22Rv1 (cell line): ENCODE data around the gene CNN1.

Experiments used
- H3K27ac ChIP-seq: fragments of 450-650 bp; 2 replicates; pipeline ENCODE4 v1.5.1; 2017
- ZFX ChIP-seq: fragments of 450-650 bp; IDR thresholded peaks from 2 replicates; pipeline ENCODE4 v1.6.1; 2017; ENCODE audit warnings: antibody characterized with exemption, borderline replicate concordance
- TF ChIP-seq, protein P1 (sequence below): fragments of 450-650 bp; IDR thresholded peaks from 2 replicates; pipeline ENCODE4 v1.5.1; 2017; ENCODE audit warnings: mild to moderate bottlenecking

The CNN1 gene

GRCh38 chr19:11549386-11549953 lies 10.8 kb downstream of the CNN1 start:
- TF ChIP-seq, protein P1, sequence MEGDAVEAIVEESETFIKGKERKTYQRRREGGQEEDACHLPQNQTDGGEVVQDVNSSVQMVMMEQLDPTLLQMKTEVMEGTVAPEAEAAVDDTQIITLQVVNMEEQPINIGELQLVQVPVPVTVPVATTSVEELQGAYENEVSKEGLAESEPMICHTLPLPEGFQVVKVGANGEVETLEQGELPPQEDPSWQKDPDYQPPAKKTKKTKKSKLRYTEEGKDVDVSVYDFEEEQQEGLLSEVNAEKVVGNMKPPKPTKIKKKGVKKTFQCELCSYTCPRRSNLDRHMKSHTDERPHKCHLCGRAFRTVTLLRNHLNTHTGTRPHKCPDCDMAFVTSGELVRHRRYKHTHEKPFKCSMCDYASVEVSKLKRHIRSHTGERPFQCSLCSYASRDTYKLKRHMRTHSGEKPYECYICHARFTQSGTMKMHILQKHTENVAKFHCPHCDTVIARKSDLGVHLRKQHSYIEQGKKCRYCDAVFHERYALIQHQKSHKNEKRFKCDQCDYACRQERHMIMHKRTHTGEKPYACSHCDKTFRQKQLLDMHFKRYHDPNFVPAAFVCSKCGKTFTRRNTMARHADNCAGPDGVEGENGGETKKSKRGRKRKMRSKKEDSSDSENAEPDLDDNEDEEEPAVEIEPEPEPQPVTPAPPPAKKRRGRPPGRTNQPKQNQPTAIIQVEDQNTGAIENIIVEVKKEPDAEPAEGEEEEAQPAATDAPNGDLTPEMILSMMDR, result no peak
- TF ChIP-seq ZFX, result no peak
- no peak overlapping the region for H3K27ac ChIP-seq

- no peak for TF ChIP-seq ZFX
- TF ChIP-seq, protein P1, result no peak
- no peak overlapping the region for H3K27ac ChIP-seq
These were observed 11.6 kb downstream of the CNN1 start for GRCh38 chr19:11550265-11550664.

GRCh38 chr19:11551603-11552235 lies 13.1 kb downstream of the CNN1 start:
- H3K27ac ChIP-seq, result no peak overlapping the region
- no peak for TF ChIP-seq ZFX
- TF ChIP-seq, protein P1, result peak; percentile 61

DNA sequence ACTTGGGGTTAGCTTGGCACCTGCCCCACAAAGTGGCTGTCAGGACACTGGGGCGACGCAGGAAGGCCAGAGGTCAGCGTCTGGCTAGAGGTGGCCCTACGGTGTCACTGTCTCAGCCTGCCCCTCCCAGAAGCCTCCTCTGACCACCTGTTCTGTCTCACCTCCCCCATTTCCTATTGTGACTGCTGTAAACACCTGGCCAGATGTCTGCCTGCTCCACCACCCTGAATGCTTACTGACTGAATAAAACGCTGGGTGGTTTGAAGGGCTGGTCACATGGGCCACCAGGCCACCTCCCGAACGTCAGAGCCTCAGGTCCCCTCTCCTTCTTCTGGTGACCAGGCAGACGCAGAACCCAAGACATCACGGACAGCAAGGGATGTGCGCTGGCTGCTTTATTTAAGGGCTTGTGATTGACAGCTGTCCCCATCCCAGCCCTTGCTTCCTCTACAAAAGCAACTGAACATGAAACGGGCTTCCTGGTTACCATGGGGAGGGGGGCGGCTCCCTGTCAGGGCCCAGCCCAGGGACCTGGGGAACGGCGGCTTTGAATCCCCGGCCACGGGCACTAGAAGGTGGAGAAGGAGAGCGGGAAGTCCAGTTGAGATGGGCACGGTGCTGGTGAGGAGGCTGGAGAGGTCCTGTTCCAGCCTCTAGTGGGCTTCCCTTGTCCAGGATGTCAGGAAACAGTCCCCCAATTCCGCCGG lies 14.2 kb downstream of the CNN1 start:
- H3K27ac ChIP-seq, result no peak overlapping the region

DNA sequence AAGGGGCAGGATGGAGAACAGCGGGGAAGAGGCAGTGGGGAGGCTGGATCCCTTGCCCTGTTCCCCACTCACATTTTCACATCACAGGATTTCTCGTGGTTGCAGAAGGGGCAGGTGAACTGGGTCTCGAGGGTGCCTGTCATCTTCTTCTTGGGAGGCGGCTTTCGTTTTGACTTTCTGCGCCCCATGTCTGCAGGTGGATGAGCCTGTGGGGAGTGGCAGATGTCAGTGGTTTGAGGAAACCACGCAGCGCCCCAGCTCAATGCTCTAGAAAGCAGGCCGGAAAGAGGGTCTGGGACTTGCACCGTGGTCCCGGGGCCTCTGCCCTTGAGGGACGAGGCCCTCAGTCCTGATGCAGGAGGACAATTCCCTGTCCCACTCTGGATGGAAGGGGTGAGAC lies 15.5 kb downstream of the CNN1 start:
- no peak overlapping the region for H3K27ac ChIP-seq
- no peak for TF ChIP-seq ZFX
- TF ChIP-seq, protein P1, result no peak

More for the DNA sequence above, 14.2 kb downstream of the CNN1 start:
- TF ChIP-seq ZFX, result no peak
- TF ChIP-seq, protein P1, result no peak

- no peak for TF ChIP-seq ZFX
- TF ChIP-seq, protein P1, result no peak
- no peak overlapping the region for H3K27ac ChIP-seq
These were observed 16.6 kb downstream of the CNN1 start for GRCh38 chr19:11555246-11555645.
